ENCODE data around the gene DBT.
A peak's percentile ranks its signal among the peaks of the same experiment; 100 is the strongest.
"Not testable (repeated sequence)": the region's sequence is repeated elsewhere in the genome, so short reads cannot be mapped to it uniquely, and the experiment has no call there.

DBT gene

DNA sequence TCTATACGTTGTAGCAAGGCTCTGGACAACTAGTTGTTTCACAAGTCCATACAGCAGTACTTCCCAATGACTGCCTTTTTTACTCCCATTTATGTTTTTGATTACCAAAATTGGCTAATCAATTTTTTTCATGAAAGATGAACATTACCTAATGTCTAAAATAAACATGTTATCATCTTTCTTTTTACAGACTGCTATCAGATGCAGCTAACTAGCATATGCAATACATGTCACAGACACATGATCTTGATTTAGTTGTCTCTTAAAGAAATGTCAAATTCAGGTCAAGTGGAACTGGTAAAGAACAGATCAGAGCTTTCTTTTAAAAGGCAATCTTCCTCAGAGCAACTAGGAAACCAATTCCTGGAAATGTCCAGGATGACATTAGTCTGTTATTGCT lies 630 bp upstream of the DBT start:
- no peak for DNase-seq (ENCODE audit: low spot score)

DNA sequence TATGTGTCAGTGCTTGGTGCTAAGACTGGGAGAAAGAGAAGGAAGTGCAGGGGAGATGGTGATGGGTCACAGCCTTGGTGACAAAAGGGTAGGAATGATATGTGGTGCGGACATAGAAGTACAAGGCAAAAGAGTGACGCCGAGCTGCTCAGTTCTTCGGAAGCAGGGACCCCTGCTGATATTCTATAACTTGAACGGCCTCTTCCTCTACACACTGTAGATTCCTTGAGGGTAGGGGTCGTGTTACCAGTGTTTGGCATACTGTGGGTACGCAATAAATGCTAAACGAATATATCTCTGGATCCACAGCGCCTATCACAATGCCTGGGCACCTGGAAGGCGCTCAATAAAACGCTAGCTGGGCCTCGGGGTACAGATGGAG lies 488 bp downstream of the DBT start:
- no peak for DNase-seq (ENCODE audit: low spot score)

DNA sequence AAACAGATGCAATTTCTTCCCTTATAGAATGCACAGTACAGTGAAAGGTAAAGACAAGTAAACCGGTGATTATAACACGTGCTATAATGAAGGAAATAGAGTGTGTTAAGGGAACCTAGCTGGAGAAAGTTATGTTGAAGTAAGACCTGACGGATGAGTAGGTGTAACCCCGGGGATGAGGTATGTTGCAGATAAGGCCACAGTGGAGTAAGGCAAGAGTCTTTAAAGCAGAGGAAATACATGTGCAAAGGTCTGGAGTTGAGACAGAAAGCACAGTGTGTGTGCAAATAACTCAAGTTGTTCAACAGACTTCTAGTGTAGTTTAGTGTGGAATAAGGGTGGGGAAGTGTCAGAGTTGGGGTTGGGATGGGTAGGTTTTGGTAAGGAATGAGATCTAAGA lies 2.9 kb downstream of the DBT start:
- no peak for DNase-seq (ENCODE audit: low spot score)

DNA sequence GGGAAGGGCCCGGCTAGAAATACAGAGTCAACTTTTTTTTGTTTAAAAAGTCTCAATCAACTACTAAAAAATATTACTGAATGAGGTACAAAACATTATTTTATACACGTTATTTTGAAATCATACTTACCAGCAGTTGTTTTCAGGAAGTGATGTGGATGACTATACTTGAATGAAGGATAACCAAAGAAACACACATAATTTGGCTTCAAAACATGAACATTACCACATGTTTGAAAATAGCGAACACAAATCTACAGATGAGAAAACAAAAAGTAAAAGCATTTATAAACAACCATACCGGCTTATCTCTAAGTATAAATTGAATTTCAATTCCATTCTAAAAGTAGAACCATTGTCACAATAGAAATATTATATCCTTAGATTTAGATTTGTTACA lies 9.0 kb downstream of the DBT start:
- no peak for DNase-seq (ENCODE audit: low spot score)

DNA sequence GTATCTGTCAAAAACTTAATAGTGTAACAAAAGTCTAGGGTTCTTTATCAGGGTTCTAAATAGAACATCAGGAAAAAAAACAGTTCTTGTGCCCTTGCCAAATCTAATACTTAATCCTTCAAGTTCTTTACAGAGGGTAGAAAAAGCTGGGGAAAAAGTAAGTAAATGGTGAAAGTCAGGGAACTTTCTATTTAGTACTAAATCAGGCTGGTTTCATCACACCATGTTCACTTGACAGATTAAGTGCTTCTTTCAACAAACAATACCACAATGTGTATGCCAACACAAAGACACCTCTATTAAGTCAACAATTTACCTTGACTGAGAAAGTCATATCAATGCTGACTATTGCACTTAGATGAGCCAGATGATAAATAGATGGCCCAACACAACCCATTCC lies 9.7 kb downstream of the DBT start:
- DNase-seq (ENCODE audit: low spot score): no peak

DNA sequence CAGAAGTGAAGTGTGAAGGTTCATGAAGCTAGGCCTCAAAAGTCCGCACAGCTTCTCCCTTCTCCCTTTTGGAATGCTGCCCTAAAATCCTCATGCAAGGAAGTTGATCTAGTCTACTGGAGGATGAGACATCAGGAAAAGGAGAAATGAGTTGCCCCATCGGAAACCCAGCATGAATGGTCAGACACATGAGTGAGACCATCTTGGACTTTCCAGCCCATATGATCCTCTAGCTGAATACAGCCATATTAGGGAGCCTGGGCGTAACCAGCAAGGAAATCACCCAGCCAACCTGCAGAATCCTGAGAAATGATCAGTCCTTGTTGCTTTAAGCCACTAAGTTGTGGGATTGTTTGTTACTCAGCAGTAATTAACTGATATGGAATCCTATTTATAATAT lies 12.5 kb downstream of the DBT start:
- no peak for DNase-seq (ENCODE audit: low spot score)

DNA sequence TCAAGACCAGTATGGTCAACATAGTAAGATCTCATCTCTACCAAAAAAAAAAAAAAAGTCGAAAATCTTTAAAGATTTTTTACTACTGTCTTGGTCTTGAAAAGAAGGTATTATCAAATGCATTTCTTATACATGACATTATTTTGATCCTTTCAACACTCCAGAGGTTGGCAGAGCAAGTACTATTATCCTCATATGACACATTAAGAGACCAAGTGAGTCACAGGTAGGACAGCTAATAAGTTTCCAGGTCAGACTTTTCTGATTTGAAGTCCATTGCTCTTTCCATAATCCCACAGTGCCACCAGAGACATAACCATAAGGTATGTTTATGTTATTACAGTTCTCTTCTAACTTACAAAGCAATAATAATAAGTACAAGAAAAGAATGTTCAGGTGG lies 15.2 kb downstream of the DBT start:
- DNase-seq (ENCODE audit: low spot score): no peak

DNA sequence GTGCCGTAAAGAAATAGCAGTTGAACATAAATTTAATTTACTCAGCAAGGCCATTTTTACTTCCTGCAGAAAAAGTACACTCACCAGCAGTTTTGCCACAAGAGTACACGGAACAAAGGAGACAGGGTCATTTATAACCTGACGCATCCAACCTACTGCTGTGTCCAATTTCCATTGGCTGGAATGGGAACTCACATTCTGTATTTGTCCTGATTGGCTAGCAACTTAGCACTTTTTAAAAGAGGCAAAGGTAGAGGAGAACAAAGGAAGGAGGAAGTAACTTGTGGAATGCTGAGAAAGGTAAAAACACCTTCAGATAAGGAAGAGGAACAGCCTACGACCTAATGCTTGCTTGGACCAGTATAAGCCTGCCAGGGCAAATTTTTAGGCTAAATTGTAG lies 16.1 kb downstream of the DBT start:
- DNase-seq (ENCODE audit: low spot score): not testable (repeated sequence)

DNA sequence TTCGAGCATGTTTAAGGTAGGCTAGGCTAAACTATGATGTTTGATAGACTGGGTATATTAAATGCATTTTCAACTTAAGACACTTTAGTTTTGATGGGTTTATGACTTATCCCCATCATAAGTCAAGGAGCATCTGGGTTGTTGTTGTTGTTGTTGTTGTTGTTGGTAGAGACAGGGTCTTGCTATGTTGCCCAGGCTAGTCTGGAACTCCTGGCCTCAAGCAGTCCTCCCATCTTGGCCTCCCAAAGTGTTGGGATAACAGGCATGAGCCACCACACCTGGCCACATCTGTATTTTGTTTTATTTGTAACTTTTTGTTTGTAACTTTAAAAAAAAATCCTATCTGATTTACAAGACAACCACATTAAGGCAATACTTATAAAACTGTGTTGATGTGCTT lies 17.5 kb downstream of the DBT start:
- no peak for DNase-seq (ENCODE audit: low spot score)

DNA sequence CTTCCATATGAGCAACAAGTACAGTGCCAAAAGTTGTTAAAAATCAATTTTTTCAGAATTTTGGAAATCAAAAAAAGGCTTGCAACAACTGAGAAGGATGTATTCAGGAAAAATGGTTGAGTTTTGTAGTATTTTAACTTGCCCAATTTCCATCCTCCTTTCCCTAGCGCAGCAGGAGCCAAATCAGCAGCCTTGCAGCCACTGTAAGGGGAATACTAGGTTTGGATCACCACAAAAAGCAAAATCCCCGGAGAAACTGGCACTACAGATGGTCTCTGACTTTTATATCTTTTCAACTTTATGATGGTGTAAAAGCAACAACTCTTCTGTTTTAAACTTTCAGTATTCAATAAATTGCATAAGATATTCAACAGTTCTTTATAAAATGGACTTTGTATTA lies 17.9 kb downstream of the DBT start:
- DNase-seq (ENCODE audit: low spot score): no peak

DNA sequence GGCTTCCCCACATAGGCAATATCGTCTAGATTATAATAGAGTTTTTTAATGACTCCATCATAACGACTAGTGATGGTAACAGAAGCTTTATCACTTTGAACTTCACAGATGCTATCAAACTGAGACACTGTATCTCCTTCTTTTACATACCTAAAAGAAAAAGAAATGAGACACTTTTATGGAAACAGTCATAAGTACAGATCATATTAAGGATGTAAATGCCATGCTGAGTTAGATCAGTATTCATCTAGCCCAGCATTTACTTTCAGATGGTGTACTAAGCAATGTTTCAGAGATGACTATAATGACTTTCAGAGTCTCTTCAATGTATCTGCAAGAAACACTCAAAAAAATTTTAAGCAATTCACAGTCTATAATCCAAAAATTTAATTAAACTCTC lies 18.9 kb downstream of the DBT start:
- DNase-seq (ENCODE audit: low spot score): no peak

DNA sequence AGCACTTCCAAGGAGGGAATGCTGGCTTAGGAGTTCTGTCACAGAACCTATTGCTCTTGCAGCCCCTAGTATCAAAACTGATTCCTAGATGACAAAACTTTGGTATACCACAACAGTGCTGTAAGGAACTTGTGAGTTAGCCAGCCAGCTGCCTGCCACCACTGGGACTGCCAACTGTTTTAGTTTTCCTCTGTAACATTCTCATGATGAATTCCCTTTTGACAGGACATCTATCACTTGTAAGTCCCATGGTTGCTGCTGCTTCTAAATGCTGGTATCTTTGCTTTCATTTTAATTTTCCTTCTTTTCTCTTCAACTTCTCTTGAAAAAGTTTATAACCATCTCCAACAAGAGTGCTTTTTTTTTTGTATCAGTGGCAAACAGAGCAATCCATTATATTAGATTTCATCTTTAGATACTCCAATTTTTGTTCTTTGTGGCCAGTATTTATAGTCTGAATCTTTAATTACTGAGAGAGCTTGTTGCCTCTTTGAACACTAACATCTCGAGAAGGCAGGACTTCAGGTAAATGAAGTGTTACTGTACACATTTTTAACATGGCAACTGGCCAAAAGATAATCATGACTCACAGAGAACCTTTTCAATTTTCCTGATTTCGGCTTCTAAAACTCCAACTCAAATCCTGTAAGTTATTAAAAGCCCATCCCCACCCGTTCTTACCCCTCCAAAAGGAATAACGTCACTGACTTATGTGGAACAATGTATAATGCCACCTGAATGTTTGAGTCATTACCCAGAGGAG lies 19.8 kb downstream of the DBT start:
- DNase-seq (ENCODE audit: low spot score): no peak

DNA sequence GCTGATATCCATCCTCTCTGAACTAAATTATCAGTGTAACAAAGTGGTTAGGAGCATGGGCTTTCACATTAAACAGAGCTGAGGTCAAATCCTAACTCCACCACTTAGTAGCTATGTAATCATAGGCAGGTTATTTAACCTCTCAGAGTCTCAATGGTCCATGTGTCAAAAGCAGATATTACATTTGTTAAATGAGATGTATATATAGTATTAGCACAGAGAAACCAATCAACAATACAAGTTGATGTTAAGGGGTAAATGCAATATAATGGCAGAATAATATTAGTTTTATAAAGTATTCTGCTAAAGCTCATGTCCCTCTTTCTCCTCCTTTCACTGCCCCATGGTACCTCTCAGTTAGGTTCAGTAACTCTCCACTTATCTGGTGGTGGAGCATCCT lies 27.2 kb downstream of the DBT start:
- DNase-seq (ENCODE audit: low spot score): no peak

DNA sequence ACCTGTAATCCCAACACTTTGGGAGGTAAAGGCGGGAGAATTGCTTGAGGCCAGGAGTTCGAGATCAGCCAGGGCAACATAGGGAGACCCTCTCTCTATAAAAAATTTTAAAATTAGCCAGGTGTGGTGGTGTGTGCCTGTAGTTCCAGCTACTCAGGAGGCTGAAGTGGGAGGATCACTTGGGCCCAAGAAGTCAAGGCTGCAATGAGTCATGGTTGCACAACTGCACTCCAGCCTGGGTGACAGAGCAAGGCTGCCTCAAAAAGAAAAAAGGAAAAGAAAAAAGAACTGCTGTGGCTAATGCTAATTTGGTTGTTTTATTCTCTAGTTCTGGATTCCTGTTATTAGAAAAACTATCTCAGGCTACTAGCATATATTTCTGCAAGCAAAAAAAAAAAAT lies 29.8 kb downstream of the DBT start:
- DNase-seq (ENCODE audit: low spot score): no peak

DNA sequence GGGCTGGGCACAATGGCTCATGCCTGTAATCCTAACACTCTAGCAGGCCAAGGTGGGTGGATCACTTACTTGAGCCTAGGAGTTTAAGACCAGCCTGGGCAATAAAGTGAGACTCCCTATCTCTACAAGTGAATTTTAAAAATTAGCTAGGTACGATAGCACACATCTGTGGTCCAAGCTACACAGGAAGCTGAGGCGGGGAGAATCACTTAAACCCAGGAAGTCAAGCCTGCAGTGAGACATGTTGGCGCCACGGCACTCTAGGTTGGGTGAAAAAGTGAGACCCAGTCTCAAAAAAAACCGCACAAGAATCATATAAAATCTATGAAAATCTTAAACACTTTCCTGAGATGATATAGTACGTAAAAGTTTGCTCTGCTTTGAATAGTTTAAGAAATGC lies 30.2 kb downstream of the DBT start:
- no peak for DNase-seq (ENCODE audit: low spot score)

DNA sequence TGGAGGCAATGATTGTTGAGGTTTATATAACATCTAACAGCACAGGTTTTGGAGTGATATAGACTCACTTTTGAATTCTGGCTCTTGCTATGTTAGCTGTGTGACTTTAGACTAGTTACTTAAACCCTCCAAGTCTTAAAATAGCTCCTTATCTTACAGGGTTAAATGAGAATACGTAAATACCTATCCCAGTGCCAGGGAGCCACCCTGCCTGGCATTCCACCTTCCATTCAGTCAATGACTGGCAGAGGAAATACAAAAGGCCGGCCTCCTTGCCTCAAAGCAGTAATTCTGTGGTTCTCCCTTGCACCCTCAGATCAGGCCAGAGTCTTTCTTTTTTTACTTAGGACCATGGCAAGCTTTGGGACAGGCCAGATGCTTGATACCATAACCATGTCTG lies 31.8 kb downstream of the DBT start:
- DNase-seq (ENCODE audit: low spot score): no peak

DNA sequence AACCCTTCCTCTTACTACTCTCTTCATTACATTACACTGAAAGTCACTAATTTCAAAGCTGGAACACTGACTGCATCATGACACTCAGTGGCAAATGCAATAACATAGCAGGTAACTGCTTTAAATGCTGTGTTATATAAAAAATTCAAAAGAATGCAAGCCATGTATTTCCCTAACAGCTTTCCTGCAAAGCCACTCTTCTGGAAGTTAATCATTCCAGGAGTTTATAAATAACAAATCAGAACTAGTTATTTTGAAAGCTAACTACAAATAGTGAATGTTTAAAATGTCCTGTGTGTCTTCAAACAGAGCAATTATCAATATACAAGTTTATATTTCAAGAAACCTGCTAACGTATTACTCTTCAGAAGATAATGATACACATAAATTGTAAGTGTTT lies 34.5 kb downstream of the DBT start:
- no peak for DNase-seq (ENCODE audit: low spot score)

DNA sequence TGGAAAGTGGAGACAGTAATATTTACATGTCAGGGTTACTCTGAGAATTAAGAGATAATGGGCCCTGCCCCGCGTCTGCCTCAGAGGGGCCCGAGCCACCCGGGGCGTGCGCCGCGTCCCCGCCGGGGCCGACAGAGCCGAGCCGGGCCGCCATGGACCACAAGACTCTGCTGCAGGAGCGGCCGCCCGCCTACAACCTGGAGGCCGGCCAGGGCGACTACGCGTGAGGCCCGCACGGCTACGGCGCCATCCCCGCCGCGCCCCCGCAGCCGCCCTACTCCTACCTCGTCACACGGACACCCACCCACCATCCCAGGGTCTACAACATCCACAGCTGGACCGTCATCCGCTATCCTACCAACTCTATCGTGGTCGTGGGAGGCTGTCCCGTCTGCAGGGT lies 36.5 kb downstream of the DBT start:
- DNase-seq (ENCODE audit: low spot score): no peak

DNA sequence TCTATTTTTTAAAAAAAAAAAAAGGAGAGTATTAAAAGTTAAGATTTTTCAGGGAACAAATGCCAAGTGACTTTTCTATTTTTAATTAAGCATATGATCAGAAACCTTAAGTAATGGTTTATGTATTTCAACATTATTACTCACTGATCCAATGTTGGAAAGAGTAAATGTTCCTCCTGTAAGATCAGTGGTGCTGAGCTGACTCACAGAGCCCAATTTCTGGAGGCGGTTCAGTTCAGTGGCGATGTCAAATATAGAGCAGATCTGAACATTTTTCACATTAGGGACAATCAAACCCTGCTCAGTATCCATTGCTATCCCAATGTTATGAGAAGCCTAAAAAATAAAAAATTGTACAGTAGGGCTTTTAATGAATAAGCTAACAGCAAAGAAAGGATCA lies 43.3 kb downstream of the DBT start:
- DNase-seq (ENCODE audit: low spot score): no peak

DNA sequence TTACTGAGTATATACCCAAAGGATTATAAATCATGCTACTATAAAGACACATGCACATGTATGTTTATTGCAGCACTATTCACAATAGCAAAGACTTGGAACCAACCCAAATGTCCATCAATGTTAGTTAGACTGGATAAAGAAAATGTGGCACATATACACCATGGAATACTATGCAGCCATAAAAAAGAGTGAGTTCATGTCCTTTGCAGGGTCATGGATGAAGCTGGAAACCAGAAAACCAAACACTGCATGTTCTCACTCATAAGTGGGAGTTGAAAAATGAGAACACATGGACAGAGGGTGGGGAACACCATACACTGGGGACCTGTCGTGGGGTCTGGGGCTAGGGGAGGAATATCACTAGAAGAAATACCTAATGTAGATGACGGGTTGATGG lies 44.0 kb downstream of the DBT start:
- DNase-seq (ENCODE audit: low spot score): not testable (repeated sequence)

DNA sequence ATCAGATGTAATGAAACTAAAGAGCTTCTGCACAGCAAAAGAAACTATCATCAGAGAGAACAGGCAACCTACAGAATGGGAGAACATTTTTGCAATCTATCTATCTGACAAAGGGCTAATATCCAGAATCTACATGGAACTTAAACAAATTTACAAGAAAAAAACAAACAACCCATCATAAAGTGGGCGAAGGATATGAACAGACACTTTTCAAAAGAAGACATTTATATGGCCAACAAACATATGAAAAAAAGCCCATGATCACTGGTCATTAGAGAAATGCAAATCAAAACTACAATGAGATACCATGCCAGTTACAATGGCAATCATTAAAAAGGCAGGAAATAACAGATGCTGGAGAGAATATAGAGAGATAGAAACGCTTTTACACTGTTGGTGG lies 44.5 kb downstream of the DBT start:
- DNase-seq (ENCODE audit: low spot score): not testable (repeated sequence)

DNA sequence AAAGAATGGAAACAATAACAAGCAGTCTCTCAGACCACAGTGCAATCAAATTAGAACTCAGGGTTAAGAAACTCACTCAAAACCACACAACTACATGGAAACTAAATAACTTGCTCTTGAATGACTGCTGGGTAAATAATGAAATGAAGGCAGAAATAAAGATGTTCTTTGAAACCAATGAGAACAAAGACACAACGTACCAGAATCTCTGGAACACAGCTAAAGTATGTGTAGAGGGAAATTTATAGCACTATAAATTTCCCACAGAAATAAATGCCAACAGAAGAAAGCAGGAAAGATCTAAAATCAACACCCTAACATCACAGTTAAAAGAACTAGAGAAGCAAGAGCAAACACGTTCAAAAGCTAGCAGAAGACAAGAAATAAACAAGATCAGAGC lies 46.9 kb downstream of the DBT start:
- DNase-seq (ENCODE audit: low spot score): not testable (repeated sequence)

DNA sequence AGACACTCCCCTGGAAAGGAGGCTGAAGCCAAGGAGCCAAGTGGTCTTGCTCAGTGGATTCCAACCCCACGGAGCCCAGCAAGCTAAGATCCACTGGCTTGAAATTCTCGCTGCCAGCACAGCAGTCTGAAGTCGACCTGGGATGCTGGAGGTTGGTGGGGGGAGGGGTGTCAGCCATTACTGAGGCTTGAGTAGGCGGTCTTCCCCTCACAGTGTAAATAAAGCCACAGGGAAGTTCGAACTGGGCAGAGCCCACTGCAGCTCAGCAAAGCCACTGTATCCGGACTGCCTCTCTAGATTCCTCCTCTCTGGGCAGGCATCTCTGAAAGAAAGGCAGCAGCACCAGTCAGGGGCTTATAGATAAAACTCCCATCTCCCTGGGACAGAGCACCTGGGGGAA lies 49.6 kb downstream of the DBT start:
- not testable (repeated sequence) for DNase-seq (ENCODE audit: low spot score)

DNA sequence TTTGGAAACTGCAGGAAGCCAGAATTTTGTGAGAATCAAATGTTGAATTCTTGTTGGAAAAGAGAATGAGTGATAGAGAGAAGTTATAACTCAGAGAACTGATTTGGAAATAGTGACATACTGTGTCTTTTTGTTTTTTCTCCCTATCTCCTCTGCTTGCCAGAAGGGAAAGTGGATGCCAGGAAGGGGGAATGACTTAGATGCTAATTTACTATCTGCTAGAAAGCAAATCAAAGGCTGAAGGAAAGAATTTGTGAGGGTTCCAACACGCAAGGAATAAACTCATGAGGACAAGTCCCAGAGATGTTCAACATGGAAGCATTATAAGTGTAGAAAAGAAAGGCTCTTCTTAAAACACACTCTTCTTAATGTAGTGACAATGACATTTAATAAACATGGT lies 51.0 kb downstream of the DBT start:
- DNase-seq (ENCODE audit: low spot score): no peak

DNA sequence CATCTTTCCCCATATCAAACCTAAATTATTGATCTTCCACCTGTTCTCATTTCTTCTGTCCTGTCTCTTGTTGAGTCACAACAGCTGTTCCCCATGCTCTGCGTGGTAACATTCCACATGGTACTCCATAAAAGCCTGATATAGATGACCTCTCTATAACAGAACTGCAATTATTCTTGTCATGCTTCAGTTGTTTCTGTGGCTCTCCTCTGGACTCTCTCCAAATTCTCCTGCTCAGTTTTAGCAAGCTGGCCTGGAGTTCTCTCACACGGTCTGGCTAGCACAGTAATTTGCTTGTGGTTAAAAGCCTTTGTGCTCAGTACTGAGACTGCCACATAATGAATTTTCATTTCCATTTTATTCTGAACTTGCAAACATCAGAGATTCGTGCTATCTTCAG lies 61.0 kb downstream of the DBT start:
- peak; percentile 5 for DNase-seq (ENCODE audit: low spot score)

All from HuH-7 (cell line).